NCI-H146 treated with DMSO at 0.1 percent for 48 hours (cell line): ENCODE results near the gene IER5L.
"Not testable (repeated sequence)": the region's sequence is repeated elsewhere in the genome, so short reads cannot be mapped to it uniquely, and the experiment has no call there.

Experiments used
- DNase-seq: peaks from one replicate; lab custom pipeline; 2025; ENCODE audit not compliant: unreplicated experiment; lab: John Stamatoyannopoulos, UW

The IER5L gene

DNA sequence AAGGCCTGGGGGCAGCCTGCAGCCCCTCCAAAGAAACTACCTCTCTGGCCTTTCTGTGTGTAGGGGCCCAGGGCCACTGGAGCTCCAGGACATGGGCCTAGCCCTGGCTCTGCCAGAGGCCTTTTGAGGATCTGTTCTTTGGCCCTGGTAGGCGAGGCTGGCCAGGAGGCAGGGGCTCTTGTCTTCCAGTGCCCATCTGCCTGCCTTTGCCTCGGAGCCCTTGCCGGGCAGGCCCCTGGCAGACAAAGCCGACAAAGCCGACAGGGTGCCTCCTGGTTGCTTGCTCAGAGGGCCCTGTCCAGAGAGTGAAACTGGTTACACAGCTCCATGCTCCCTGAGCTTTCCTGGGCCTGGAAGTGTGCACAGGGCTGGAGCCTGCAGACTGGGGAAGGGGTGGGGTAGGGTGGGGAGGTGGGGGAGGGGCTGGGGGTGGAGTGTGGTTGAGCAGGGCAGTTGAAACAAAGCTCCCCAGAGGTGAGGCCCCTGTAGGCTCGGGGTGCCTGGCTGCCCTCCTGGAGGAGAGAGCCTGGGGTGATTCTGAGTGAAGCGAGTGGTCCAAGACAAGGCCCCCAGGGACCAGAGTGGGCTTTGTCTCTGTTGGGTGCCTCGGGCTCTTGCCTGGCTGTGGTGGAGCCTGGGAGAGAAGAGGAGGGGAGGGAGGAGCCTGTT, 37.5 kb downstream of the IER5L start:
- no peak for DNase-seq

DNA sequence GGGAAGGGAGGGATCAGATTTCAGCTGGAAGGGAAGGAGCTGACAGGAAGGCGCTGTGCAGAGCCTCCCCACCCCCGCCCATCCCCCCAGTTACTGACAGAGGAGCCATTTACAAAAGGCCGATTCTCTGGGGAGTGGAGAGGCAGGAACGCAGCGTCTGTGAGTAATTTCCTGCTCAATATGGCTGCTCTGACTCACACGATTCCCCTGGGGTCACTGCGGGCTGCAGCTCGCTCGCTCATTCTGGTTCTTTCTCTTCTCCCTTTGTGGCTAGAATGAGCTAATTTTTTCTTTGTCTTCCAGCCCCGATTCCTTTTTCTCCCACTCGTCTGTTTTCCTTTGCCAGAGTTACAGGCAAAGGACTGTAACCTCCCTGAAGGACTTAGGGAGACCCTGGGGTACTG, 38.1 kb downstream of the IER5L start:
- DNase-seq: no peak

DNA sequence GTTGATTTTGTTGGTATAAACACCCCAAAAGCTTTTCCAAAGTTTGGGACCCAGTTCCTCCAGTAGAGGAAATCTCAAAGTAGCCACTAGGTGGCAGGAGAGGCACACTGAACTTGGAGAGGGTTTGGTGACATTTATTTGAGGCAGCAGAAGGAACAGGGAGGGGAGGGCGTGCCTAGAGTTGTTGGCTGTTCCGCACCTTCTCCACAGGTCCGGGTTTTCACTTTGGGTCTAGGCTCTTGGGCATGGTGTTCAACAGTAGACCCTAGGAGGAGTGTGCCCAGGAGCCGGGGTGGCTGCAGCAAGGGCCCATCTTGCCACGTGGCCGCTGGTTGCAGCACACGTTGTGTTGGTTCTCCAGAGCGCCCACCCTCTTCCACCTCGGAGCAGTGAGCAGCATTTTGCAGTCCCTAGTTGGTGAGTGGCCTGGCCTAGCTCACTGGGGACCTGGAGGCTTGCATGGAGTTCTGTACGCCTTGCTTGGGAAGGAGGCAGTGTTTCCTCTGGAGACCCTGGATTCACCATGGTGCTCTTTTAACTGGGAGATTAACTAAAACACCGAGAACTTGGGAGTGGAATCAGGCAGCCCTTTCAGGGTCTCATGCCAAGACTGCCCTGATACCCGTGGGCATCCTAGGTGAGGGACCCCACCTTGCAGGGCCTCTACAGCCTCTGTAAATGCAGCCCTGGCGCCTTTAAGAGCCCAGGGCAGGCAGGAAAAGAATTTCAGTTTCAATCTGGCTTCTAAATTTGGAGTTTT, 38.6 kb downstream of the IER5L start:
- DNase-seq: peak; percentile 6

DNA sequence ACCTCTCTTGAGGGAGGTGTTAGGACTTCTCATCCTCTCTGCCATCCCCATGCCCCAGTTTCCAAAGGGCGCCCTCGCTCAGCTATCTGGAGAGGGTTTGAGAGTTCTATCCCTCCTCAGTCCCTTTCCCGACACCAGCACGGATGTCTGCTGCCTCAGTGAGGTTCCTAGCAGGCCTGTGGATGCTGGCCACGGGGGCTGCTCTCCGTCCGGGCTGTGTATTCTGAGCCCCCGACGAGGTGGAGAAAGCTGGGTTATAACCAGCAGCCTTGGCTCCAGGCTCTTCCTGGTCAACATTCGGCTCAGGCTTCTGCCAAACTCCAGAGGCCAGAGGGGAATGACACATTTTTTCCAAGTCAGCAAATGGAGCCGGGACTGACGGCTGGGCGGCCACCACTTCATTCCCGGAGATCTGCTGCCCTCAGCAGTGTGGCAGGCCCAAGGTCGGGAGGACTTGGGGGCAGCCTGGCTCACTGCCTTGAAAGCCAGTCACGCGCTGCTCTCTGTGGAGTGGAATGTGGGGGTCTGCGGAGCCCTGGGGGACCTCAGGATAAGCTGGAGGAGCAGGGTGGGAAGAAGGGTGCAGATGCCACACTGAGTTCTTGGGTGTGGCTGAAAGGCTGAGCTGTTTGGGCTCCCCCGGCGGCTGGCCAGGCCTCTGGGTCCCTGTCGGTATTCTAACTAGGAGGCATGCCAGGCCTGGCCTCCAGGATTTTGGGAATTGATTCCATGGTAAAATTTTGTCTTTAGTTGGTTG, 39.4 kb downstream of the IER5L start:
- DNase-seq: no peak

DNA sequence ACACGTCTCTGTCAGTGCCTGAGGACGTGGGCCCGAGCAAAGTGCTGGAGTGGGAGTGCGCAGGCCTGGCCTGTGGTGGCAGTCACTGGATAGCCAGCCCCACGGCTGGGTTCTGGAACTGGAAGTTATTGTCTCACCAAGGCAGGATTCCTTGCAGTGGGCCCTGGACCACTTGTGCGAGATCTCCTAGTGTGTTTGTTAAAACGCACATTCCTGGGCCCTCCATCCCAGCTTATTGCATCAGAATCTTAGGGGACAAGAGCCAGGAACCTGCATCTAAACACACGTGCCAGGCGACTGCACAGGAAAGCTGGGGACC, 40.0 kb downstream of the IER5L start:
- no peak for DNase-seq

DNA sequence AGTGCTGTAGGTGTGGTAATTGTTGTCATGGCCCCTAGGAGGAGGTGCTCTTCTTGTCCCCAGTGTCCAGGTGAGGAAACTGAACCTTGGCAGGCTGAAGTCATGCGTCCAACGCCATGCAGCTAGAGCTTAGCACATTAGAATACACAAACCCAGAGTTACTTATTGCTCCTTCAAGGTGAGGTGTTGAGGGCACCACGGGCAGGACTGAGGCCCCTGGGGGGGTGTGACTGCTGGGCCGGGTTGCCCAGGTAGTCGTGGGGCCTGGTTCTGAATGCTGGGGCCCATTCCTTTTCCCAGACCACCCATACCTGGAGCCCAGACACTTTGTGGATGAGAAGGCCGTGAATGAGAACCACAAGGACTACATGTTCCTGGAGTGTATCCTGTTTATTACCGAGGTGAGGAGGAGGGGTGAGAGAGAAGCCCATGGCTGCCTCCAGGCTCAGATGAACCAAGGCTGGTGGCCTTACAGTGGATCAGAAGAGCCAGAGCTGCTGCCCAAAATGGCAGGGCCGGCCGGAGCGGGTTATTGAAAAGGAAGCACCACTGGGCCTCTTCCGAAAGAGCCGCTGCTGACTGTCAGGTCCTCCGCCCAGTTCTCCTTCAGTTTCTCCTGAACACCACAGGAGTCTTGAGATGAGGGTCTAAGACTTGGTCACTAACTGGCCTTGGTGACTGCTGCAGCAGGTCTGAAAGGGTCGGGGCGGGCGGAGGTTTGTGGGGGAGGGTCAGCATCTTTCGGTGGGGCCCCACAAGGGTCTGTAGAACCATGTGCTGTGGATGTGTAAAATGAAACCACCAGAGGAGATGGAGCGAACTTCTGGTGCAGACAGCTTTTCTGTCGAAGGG, 40.5 kb downstream of the IER5L start:
- no peak for DNase-seq

DNA sequence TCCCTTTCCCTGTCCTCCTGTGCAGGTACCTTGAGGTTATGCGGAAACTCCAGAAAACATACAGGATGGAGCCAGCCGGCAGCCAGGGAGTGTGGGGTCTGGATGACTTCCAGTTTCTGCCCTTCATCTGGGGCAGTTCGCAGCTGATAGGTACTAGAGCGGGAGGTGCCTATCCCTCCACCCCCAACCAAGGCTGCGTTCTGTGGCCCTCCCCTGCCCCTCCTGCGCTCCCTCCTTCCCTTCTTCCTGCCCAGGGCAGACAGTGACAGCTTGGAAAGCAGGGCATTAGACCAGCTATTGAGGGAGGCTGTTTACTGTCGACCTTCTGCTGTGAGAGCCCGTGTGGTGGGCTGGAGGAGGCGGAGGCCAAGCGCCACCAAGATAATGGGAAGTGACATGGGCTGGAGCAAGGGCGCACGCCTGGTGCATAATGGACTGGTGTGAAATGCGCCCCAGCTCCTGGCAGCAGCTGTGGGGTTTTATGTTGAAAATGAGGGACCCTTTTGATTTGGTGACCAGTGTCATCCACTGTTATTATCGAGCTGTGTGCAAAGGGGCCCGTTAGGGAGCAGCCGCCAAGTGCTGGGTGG, 41.5 kb downstream of the IER5L start:
- no peak for DNase-seq

DNA sequence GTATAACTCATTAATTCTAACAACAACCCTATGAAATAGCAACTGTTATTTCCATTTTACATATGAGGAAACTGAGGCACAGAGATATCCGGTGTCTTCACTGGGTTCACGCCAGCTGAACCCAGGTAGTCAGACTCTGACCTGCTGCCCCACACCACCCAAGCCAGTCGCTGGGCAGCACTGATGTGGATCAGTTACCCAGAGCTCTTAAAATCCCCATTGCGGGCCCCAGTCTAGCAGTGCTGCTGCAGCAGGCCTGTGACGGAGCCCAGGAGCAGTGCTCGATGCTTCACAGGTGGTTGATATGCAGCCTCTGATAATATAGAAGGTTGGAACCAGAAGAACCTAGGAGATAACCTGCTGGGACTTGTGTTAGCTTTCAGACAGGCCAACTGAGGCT, 42.6 kb downstream of the IER5L start:
- no peak for DNase-seq

DNA sequence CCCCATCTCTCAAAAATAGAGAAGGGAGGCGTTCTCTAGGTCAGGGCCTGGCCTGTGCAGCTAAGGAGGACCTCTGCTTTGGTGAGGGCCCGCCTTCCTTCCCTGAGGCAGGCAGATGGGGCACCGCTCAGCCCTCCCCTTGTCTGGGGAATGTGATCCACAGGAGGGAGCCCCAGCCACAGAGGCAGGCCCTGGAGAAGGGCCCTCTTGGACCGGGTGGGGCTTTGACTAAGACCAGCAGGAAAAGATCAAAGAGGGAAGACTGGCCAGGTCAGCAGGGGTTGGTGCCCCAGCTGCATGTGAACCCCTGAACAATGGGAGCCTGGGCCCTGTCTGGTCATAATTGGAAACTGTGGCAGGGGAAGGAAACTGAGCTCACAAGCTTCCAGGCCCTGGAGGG, 45.0 kb downstream of the IER5L start:
- no peak for DNase-seq

DNA sequence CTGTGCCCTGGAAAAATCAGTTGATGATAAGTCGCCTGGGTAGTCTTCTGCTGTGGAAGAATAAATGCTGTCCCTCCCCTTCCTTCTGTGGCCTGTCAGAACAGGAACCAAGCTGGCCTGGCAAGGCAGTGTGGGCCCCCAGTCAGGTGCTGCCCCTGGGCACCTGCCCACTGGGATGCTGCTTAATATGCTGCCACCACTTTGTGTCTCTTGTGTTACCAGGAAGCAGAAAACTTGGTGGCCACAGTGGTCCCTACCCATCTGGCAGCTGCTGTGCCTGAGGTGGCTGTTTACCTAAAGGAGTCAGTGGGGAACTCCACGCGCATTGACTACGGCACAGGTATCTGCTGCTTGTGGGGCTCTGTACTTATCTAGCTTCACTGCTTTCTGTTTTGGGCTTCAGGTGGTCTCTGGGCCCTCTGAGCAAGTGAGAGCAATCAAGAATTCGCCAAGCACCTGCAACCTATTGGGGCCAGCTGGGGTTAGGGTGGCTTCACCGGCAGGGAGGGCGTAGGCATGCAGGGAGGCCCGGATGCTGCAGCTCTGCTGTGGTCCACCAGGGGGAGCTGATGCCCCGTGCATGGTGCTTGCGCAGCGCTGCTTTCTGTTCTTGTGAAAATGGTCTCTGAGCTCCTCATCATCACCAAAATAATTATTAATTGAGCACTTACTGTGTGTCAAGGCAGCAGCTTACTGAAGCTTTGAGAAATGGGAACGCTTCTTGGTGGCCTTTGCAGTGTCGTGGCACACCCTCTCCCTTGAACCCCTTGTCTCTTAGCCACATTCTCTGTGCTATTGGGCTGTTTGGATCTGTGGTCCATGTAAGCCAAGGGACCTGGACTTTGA, 46.5 kb downstream of the IER5L start:
- no peak for DNase-seq

DNA sequence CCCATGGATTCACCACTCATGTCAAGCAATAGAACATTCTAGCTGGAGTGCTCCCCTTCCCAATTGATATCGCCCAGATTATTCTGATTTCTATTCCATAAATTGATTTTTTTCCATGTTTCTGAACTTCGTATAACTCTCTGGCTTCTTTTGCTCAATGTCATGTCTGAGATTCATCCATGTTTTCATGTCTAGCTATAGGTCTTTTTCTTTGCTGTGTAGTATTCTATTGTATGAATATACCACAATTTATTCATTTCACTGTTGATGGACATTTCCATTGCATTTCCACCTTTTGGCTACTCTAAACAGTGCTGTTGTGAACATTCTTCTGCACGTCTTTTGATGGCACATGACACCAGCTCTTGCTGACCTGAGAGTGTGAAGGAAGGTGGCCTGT, 47.3 kb downstream of the IER5L start:
- DNase-seq: no peak

DNA sequence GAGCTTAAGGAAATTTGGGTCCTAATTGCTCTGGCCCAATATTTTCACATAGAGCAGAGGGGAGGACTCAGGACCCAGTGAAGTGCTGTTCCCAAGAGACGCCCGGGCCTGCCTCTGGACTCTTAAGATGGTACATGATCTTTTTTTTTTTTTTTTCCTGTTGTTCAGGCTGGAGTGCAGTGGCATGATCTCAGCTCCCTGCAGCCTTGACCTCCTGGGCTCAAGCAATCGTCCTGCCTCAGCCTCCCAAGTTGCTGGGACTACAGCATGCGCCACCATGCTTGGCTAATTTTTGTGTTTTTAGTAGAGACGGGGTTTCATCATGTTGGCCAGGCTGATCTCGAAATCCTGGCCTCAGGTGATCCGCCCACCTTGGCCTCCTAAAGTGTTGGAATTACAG, 47.8 kb downstream of the IER5L start:
- DNase-seq: not testable (repeated sequence)

DNA sequence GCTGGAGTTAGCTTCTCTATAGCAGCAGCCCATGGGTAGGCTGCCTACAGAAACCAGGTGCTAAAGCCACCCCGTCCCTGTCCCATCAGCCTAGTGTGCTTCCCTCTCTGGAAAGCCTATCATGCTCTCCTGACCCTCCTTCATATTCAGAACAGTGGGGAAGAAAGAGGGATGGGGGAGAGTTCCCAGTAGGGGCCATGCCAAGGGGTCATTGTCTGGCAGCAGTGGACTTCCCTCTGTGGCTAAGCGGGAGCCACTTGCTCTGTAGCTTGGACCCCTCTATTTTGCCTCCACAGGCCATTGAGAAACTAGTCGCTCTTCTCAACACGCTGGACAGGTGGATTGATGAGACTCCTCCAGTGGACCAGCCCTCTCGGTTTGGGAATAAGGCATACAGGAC, 49.4 kb downstream of the IER5L start:
- no peak for DNase-seq

DNA sequence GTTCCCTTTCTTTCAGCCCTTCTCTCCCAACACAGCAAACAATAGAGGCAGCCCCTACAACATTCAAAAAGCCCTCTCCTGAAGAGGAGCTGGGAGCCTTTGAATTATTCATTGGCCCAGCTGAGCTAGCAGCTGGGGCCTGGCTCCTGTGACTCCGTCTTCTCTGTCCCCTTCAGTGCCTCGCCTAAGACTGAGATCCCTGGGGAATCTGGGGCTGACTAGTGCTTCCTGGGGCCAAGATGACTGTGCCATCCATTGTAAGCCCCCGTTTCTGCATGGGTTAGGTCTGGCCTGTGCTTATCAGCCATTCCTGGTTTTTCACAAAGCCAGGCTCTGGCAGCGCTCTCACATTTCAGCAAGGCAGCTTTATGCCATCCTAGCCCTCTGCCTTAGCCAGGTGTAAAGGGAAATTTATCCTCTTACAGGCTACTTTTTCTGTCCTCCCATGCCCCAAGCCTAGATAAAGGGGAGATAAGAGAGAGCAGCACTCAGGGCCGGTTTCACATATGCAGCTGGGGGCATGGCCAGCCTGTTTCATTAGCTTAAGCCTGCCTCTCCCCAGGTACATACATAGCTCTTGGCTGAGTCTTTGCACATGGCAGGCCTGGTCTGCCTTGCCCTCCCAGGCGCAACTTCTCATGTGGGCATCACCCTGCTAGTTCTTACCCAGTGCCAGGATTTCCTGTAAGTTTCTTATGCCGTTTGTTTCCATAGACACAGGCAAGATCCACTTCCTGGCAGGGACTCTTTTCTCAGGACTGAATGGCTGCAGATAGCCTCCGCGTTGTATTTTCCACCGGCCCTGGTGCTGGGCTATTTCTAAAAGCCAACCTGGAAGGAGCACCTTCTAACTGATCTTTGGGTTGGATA, 51.1 kb downstream of the IER5L start:
- no peak for DNase-seq
